OCI-M2 (cell line): ENCODE results near the gene TMEM271.

Experiments
- DNase-seq: peaks from one replicate; lab custom pipeline; 2025; ENCODE audit not compliant: unreplicated experiment; lab: John Stamatoyannopoulos, UW

Gene TMEM271

GRCh38 chr4:535181-535923, 40.7 kb downstream of the TMEM271 start:
- no peak for DNase-seq

- no peak for DNase-seq
Measured at GRCh38 chr4:534576-535151, 41.4 kb downstream of the TMEM271 start.

DNA sequence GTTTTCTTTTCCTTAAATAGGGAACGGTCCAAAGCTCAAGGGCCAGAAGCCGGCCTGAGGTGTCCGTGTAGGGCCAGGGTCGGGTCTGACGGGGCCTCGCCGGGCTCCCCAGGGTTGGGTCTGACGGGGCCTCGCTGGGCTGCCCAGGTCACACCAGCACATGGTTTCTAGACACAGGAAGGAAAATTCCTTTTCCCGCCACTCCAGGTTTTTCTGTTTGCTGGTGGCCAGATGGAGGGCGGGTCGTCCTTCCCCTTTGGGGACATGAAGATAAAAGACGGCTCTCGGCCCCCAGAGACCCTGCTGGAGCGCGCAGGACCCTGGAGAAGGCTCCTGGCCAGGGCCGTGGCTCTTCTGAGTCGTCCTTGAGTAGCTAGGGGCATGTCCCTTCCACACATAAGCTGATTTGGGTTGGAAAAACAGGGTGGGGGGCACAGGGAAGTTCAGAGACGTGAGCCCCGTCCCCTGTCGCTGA, 42.0 kb downstream of the TMEM271 start:
- DNase-seq: no peak

DNA sequence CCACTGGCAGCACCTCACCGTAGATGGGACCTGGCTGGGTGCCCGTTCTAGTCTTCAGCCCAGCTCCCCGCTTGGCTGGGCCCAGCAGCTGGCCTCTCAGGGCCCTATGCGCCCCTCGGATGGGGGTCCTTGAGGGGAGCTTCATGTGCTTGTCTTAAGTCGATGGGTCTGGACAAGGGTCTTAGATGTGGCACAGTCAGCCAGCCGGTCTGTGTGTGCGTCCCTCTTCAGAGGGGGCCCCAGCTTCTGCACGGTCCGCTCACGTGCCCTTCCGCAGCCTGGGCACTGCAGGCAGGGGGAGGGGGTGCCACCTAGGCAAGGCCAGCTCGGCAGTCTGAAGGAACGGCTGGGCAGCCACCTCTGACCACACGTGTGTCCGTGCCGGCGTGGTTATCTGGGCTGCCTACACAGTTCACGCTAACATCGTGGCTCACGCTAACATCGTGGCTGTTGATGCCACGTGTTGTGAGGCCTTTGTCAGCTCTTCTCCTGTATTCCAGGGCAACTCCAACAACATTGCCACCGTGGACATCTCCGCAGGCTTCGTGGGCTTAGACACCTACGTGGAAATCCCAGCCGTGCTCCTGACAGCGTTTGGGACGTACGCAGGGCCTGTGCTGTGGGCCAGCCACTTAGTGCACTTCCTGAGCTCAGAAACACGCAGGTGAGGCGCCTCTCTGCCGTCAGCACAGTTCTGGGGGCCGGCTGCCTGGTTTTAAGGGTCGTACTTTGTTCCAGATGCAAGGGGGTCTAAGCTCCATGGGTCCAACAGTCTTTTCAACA, 42.6 kb downstream of the TMEM271 start:
- no peak for DNase-seq

- no peak for DNase-seq
Measured at GRCh38 chr4:532588-533317, 43.3 kb downstream of the TMEM271 start.

DNA sequence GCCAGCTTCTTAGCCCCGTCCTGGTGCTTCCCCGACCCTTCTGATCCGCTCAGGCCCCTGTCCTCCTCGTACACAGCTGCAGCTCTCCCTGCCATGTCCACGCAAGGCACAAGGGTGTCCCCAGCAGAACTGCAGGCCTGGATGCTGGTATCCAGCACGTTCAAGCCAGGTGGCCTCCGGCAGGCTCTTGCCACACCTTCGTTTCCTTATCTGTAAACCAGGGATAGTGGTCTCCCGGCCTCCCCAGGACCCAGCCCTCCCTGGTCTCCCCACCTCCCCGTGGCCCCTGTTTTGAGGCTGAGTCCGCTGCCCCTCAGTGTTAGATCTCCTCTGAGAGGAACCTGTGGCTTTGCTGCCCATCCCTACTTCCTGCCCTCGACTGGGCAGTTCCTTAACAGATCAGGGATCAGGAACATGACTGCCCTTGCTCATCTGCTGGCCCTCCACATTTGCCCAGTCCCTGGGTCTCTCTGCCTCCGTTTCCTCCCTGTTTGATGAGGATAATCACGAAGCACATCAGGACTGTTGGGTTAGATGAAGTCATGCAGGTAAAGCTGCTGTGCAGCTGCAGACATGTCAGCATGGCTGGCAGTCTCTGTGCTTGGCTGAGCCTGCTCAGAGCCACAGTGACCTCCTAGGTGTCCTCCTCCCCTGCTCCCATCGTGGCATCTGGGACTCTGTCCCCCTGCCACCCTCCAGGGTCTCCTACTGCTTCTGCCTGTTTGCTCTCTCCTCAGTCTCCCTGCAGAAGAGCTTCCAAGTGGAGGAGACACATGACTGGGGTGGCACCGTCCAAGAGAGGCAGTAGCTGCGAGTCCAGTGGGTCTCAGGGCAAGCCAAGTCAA, 44.2 kb downstream of the TMEM271 start:
- DNase-seq: no peak

DNA sequence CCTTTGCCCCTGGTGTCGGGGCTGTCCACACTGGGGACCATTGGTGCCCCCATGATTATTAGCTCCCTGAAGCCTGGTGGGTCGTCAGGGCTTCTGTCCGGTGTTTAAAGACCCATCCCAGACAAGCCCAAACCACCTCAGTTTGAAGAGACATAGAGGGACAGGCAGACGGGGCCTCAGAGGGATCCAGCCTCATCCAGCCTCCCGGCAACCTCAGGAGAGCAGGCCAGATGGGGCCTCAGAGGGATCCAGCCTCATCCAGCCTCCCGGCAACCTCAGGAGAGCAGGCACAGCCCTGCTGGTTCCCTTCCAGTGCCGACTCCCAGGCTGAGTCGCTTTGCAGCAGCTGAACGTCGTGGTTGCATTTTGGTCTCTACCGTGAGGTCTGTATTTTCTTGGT, 45.0 kb downstream of the TMEM271 start:
- DNase-seq: no peak

GRCh38 chr4:530017-530781, 45.9 kb downstream of the TMEM271 start:
- no peak for DNase-seq

GRCh38 chr4:529563-529962, 46.5 kb downstream of the TMEM271 start:
- DNase-seq: no peak

DNA sequence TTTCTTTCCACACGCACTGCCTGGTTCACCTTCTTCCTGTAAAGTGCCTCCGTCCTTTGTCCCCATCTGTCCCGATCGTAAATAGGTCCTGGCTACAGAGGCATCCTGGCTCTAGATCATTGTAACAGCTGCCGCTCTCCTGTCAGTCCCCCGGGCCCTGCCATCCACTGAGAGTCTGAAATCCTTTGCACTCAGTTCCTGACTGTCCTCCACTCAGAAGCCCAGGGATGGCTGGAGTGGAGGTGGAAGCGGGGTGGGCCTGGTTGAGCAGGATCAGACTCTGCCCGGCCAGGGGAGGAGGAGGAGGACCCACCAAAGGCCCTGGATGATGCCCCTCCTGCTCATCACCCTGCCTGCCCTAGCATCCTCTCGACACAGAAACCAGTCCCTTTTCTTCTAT, 47.3 kb downstream of the TMEM271 start:
- DNase-seq: no peak

DNA sequence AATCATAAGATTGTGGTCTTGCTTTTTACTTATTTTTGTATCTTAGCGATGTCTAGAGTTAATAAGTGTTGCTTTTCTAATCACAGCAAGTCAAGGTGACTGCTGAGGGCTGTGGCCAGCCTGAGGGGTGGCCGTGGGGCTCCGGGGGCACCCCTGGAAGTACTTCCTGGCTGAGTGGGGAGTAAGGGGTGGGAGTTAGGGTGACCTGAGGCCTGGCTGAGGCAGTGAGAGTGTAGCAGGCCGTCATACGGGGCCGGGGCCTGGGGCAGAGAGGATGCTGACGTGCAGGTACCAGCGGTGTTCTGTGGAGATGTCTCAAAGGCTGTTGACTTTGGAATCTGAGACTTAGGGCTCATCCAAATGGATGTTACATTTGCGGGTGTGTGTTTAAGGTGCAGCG, 47.8 kb downstream of the TMEM271 start:
- DNase-seq: no peak

DNA sequence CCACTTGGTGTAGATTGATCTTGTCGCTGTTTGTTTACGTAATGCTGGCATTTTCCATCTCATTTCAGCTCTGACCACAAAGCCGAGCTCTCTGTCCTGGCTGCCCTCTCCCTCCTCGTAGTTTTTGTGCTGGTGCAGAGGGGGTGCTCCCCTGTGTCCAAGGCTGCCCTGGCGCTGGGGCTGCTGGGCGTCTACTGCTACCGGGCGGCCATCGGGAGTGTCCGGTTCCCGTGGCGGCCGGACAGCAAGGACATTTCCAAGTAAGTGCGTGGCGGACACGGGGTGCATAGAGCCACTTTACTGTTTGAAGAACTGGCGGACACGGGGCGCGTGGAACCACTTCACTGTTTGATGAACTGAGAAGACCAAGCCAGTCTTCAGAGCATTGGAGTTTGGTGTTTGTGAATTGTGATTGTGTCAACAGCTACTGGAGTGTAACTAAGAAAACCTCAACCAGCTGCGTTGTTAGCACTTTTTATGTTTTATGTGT, 49.1 kb downstream of the TMEM271 start:
- no peak for DNase-seq

DNA sequence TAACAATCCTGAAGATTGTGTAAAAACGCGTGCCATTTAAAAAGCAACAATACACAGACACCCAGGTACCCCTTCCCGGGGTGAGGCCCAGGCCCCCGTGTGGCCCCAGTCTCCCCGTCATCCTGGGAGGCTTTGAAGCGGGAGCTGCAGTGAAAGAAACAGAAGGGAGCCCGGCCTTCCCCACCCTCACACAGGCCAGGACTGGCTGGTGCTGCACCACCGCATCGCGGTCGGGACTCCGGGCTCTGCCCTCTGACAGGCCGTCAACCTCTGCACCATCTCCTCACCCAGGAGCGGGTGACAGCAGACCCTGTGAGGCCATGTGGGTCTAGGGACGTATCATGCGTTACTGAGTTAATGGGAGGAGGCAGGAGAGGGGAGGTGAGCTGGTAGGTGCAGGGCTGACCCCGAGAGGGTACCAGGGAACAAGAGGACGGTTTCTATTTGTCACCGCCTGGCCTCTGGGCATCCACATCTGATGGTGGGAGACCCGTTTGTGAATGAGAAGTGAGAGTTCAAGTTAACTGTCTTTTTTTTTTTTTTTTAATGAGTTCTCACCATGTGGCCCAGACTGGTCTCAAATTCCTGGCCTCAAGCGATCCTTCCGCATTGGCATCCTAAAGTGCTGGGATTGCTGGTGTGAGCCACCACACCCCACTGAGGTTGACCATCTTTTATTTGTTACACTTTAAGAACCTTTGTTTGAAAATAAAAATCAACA, 49.7 kb downstream of the TMEM271 start:
- DNase-seq: no peak

- no peak for DNase-seq
Measured at GRCh38 chr4:525660-526059, 50.4 kb downstream of the TMEM271 start.

- DNase-seq: no peak
Measured at GRCh38 chr4:524196-524595, 51.9 kb downstream of the TMEM271 start.
